Panc1 (cell line): ENCODE measurements around the gene MINAR1. TPM values are rescaled to one million over a fixed set of nuclear protein-coding genes. Genes with fewer than 3 reads are reported as not detected.

ENCODE experiments used
- ATAC-seq: fragments of 200-7000 bp; cut with Tn5 transposase; 2 replicates; pipeline ENCODE4 v1.9.1; 2020; ENCODE audit warnings: mild to moderate bottlenecking, moderate library complexity
- BruUV-seq: library from RNA; stranded (reverse); fragments of 400-500 nt; replicated peaks from 2 replicates; lab custom pipeline; 2021; lab: Mats Ljungman, UMichigan
- CTCF ChIA-PET: fragments of 300-600 bp; sonication (Branson Sonifier 250); formaldehyde crosslinking; loops from one replicate; lab custom pipeline; 2022; ENCODE audit warnings: antibody characterized with exemption; lab: Charles Lee
- POLR2A ChIA-PET: fragments of 300-600 bp; sonication (Branson Sonifier 250); formaldehyde crosslinking; loops from one replicate; lab custom pipeline; 2022; ENCODE audit warnings: antibody characterized with exemption; lab: Charles Lee
- DNase-seq: peaks from one replicate; pipeline ENCODE4 v3.0.0-alpha.2; 2010; ENCODE audit warnings: low read depth, low spot score
- H3K27ac ChIP-seq: 2 replicates; pipeline ENCODE4 v1.5.1; 2011; ENCODE audit warnings: mild to moderate bottlenecking, low read length, inconsistent platforms
- H3K27me3 ChIP-seq: fragments of 200-500 bp; sonication (Bioruptor generic); 2 replicates; pipeline ENCODE4 v1.6.0; 2014; ENCODE audit warnings: low read length, inconsistent platforms; ENCODE audit not compliant: control insufficient read depth, insufficient read depth
- H3K36me3 ChIP-seq: fragments of 200-500 bp; sonication (Bioruptor generic); 2 replicates; pipeline ENCODE4 v1.5.1; 2014; ENCODE audit warnings: inconsistent platforms, mild to moderate bottlenecking, low read length, moderate library complexity; ENCODE audit not compliant: control insufficient read depth, insufficient read depth
- H3K4me1 ChIP-seq: 2 replicates; pipeline ENCODE4 v1.5.1; 2011; ENCODE audit warnings: inconsistent platforms, mild to moderate bottlenecking, low read length, moderate library complexity; ENCODE audit not compliant: control insufficient read depth, insufficient read depth
- H3K4me3 ChIP-seq, 2 experiments: 2 replicates each; pipeline ENCODE4 v1.5.1; 2011 to 2012; ENCODE audit warnings: low read depth in 2 of 2, low read length in 2 of 2, mild to moderate bottlenecking in 2 of 2, inconsistent platforms in 1 of 2, moderate library complexity in 1 of 2
- H3K9me3 ChIP-seq: fragments of 200-500 bp; sonication (Bioruptor generic); 2 replicates; pipeline ENCODE4 v1.5.1; 2014; ENCODE audit warnings: low read depth, mild to moderate bottlenecking, inconsistent platforms, low read length, moderate library complexity; ENCODE audit not compliant: control insufficient read depth, insufficient read depth
- CTCF ChIP-seq: fragments of 450-650 bp; IDR thresholded peaks from 2 replicates; pipeline ENCODE4 v1.5.1; 2017; ENCODE audit warnings: mild to moderate bottlenecking
- POLR2AphosphoS5 ChIP-seq: IDR thresholded peaks from 2 replicates; pipeline ENCODE4 v1.6.1; 2012; ENCODE audit warnings: mild to moderate bottlenecking, low read depth, low read length, moderate library complexity
- REST ChIP-seq, 2 experiments: IDR thresholded peaks; 2 replicates each; pipeline ENCODE4 v1.6.1; 2011 to 2012; ENCODE audit warnings: low read depth in 2 of 2, control low read depth in 1 of 2, low read length in 1 of 2, mild to moderate bottlenecking in 1 of 2, moderate library complexity in 1 of 2; ENCODE audit not compliant: insufficient read depth in 1 of 2
- SIN3A ChIP-seq: IDR thresholded peaks from 2 replicates; pipeline ENCODE4 v1.6.1; 2012; ENCODE audit warnings: low read depth, mild to moderate bottlenecking, low read length, moderate library complexity, borderline replicate concordance; ENCODE audit not compliant: insufficient read depth
- TCF7L2 ChIP-seq: IDR thresholded peaks from 2 replicates; pipeline ENCODE4 v1.6.1; 2011; ENCODE audit warnings: mild to moderate bottlenecking, low read depth, low read length, inconsistent platforms
- in situ Hi-C: cut with HindIII; loops from 2 replicates; pipeline ENCODE4 v1.10.0; 2016; ENCODE audit warnings: low sequenced_read_pairs, low pct_unique_long_range_greater_than_20kb
- intact Hi-C: fragments of 100-400 bp; cut with micrococcal nuclease; formaldehyde crosslinking; loops from one replicate; pipeline ENCODE4 v1.10.0; 2022; ENCODE audit not compliant: unreplicated experiment
- total RNA-seq: library from RNA; stranded (reverse); gene quantifications from one replicate; pipeline ENCODE4 v1.2.1, GENCODE V29; 2021; ENCODE audit not compliant: unreplicated experiment

MINAR1 gene
- total RNA-seq, 1 experiment from 2014 or later, result 0.62 TPM

DNA sequence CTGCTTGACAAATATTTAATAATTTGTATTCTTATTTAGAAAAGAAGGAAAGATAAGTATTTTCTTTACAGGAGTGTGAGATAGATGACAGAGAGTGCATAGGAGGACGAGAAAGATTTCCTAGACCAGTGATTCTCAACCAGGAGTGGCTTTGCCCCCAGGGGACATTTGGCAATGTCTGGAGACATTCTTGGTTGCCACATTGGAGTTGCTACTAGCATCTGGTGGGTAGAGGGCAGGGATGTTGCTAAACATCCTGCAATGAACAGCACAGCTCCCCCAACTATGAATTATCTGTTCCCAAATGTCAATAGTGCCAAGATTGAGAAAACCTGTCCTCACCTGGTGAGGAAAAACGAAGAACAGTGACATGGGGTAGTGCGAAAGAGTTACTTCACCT, 30.8 kb upstream of the MINAR1 start:
- POLR2A ChIA-PET, result no interaction called here
- Histone ChIP-seq H3K9me3 (no peaks in the 10 kb centered on the region), H3K27me3 (no peaks in the 10 kb centered on the region), H3K36me3 (no peaks in the 10 kb centered on the region), H3K27ac (no peak overlapping the region), H3K4me3 (no peak overlapping the region), H3K4me1 (no peaks in the 10 kb centered on the region)
- TF ChIP-seq REST (IDR thresholded peaks at IDR 0.05; ENCODE audit: insufficient read depth in 1 of 2, low read depth in 2 of 2, low read length in 1 of 2) (no peak), TCF7L2 (no peak), CTCF (no peak), SIN3A (no peak), POLR2AphosphoS5 (no peak)
- intact Hi-C loops, result no loop called here
- no TSS peak for BruUV-seq
- ATAC-seq (no peak), DNase-seq (no peak)
- in situ Hi-C loops, result no loop called here
- CTCF ChIA-PET, result no interaction called here

GRCh38 chr15:79402136-79402535, 30.0 kb upstream of the MINAR1 start:
- in situ Hi-C loops, result no loop called here
- intact Hi-C loops, result no loop called here
- no TSS peak for BruUV-seq
- H3K4me1 ChIP-seq, result no peaks in the 10 kb centered on the region
- ChIA-PET CTCF (no interaction called here), POLR2A (interaction anchor here (0.5 kb wide), 1 partner anchor 41 kb away, joined by 10 read pairs; no protein-coding TSS in a partner anchor)
- TF ChIP-seq SIN3A, result no peak
- no peak for TF ChIP-seq CTCF
- TF ChIP-seq TCF7L2, result no peak
- no peak for TF ChIP-seq REST (IDR thresholded peaks at IDR 0.05; ENCODE audit: insufficient read depth in 1 of 2, low read depth in 2 of 2, low read length in 1 of 2)
- ATAC-seq, result no peak
- no peaks in the 10 kb centered on the region for H3K27me3 ChIP-seq
- H3K36me3 ChIP-seq, result no peaks in the 10 kb centered on the region
- H3K4me3 ChIP-seq, result no peak overlapping the region
- H3K9me3 ChIP-seq, result no peaks in the 10 kb centered on the region
- no peak overlapping the region for H3K27ac ChIP-seq
- no peak for DNase-seq
